Measurements from ENCODE around the gene ZNHIT2. TPM values are rescaled to one million over a fixed set of nuclear protein-coding genes. Genes with fewer than 3 reads are reported as not detected.

The ZNHIT2 gene
- total and polyA plus RNA-seq, 2 of the 13 experiments (the other 11 are each of a cell fraction or from before 2014, with no cell fraction given), result 1.1 to 6.5 TPM

DNA sequence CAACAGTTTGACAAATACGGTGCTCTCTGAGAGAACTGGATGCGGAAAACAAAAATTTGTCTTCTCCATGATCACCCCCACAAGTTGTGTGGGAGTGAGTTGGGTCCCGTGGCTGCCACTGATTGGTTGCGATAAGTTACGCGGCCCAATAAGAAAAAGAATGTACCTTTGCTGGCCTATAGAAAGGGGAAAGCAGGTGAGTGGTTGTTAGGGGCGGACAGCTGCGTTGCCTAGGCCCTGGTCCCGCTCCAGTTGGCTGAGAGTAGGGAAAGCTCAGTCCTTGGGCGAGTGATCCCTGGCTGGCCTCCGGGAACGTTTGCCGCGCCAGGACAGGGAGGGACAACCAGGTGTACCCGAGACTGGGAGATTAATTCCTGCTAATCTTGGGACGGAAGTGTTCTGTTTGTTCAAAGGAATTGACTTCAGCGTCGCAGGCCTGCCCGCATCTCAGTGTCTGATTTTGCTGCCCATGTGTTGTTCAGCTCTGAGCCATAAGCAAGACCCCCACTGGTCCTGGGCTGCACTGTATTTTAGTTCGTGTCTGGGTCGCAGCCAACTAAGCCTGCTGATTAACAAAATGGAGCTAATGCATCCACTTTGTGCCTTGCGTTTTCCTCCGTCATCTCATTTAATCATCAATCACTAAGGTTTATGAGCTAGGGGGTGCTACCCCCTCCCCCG lies 17.6 kb upstream of the ZNHIT2 start (continued):
- TF ChIP-seq, protein P1, sequence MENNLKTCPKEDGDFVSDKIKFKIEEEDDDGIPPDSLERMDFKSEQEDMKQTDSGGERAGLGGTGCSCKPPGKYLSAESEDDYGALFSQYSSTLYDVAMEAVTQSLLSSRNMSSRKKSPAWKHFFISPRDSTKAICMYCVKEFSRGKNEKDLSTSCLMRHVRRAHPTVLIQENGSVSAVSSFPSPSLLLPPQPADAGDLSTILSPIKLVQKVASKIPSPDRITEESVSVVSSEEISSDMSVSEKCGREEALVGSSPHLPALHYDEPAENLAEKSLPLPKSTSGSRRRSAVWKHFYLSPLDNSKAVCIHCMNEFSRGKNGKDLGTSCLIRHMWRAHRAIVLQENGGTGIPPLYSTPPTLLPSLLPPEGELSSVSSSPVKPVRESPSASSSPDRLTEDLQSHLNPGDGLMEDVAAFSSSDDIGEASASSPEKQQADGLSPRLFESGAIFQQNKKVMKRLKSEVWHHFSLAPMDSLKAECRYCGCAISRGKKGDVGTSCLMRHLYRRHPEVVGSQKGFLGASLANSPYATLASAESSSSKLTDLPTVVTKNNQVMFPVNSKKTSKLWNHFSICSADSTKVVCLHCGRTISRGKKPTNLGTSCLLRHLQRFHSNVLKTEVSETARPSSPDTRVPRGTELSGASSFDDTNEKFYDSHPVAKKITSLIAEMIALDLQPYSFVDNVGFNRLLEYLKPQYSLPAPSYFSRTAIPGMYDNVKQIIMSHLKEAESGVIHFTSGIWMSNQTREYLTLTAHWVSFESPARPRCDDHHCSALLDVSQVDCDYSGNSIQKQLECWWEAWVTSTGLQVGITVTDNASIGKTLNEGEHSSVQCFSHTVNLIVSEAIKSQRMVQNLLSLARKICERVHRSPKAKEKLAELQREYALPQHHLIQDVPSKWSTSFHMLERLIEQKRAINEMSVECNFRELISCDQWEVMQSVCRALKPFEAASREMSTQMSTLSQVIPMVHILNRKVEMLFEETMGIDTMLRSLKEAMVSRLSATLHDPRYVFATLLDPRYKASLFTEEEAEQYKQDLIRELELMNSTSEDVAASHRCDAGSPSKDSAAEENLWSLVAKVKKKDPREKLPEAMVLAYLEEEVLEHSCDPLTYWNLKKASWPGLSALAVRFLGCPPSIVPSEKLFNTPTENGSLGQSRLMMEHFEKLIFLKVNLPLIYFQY (CRISPR knock-in tag; IDR thresholded peaks at IDR 0.05; ENCODE audit: borderline replicate concordance), result peak; percentile 44; the same call in 1 of the 2 replicates
- TF ChIP-seq HOXA3 (CRISPR knock-in tag; IDR thresholded peaks at IDR 0.05) (no peak), CAMTA2 (CRISPR knock-in tag; IDR thresholded peaks at IDR 0.05; ENCODE audit: borderline replicate concordance) (no peak), THAP11 (CRISPR knock-in tag; IDR thresholded peaks at IDR 0.05) (no peak), ARHGAP35 (CRISPR knock-in tag; IDR thresholded peaks at IDR 0.05; ENCODE audit: borderline replicate concordance) (no peak), KDM4B (CRISPR knock-in tag; IDR thresholded peaks at IDR 0.05) (0 out of 2 replicates have a peak, but pooled peaks have one; percentile 4), ZNF180 (CRISPR knock-in tag; IDR thresholded peaks at IDR 0.05; ENCODE audit: borderline replicate concordance, low read depth) (no peak), IKZF4 (CRISPR knock-in tag; IDR thresholded peaks at IDR 0.05; ENCODE audit: borderline replicate concordance, low read depth, not compliant biosample characterization) (peak; percentile 79), ZNF737 (CRISPR knock-in tag; IDR thresholded peaks at IDR 0.05; ENCODE audit: borderline replicate concordance) (no peak), CERS6 (CRISPR knock-in tag; IDR thresholded peaks at IDR 0.05) (no peak), REL (CRISPR knock-in tag; conservative IDR thresholded peaks at IDR 0.05) (no peak), SP140L (CRISPR knock-in tag; IDR thresholded peaks at IDR 0.05; ENCODE audit: borderline replicate concordance) (no peak), CBX5 (CRISPR knock-in tag; IDR thresholded peaks at IDR 0.05; ENCODE audit: borderline replicate concordance) (no peak), HOXD1 (CRISPR knock-in tag; IDR thresholded peaks at IDR 0.05) (no peak), NFYC (CRISPR knock-in tag; IDR thresholded peaks at IDR 0.05) (peak; percentile 92), RXRA (CRISPR knock-in tag; IDR thresholded peaks at IDR 0.05) (no peak; the same call in 1 of the 2 replicates), RELA (CRISPR knock-in tag; IDR thresholded peaks at IDR 0.05) (no peak), RAD21 (CRISPR knock-in tag; IDR thresholded peaks at IDR 0.05) (no peak), KLF9 (CRISPR knock-in tag; IDR thresholded peaks at IDR 0.05; ENCODE audit: low read depth) (no peak), ISL2 (CRISPR knock-in tag; IDR thresholded peaks at IDR 0.05) (0 out of 2 replicates have a peak, but pooled peaks have one; percentile 13)
- TF ChIP-seq, protein P2, sequence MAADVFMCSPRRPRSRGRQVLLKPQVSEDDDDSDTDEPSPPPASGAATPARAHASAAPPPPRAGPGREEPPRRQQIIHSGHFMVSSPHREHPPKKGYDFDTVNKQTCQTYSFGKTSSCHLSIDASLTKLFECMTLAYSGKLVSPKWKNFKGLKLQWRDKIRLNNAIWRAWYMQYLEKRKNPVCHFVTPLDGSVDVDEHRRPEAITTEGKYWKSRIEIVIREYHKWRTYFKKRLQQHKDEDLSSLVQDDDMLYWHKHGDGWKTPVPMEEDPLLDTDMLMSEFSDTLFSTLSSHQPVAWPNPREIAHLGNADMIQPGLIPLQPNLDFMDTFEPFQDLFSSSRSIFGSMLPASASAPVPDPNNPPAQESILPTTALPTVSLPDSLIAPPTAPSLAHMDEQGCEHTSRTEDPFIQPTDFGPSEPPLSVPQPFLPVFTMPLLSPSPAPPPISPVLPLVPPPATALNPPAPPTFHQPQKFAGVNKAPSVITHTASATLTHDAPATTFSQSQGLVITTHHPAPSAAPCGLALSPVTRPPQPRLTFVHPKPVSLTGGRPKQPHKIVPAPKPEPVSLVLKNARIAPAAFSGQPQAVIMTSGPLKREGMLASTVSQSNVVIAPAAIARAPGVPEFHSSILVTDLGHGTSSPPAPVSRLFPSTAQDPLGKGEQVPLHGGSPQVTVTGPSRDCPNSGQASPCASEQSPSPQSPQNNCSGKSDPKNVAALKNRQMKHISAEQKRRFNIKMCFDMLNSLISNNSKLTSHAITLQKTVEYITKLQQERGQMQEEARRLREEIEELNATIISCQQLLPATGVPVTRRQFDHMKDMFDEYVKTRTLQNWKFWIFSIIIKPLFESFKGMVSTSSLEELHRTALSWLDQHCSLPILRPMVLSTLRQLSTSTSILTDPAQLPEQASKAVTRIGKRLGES (CRISPR knock-in tag; IDR thresholded peaks at IDR 0.05; ENCODE audit: borderline replicate concordance), result no peak
- TF ChIP-seq, protein P3, sequence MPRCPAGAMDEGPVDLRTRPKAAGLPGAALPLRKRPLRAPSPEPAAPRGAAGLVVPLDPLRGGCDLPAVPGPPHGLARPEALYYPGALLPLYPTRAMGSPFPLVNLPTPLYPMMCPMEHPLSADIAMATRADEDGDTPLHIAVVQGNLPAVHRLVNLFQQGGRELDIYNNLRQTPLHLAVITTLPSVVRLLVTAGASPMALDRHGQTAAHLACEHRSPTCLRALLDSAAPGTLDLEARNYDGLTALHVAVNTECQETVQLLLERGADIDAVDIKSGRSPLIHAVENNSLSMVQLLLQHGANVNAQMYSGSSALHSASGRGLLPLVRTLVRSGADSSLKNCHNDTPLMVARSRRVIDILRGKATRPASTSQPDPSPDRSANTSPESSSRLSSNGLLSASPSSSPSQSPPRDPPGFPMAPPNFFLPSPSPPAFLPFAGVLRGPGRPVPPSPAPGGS (CRISPR knock-in tag; IDR thresholded peaks at IDR 0.05), result no peak
